Measurements from ENCODE around the gene KCNJ2. TPM values are rescaled to one million over a fixed set of nuclear protein-coding genes. Genes with fewer than 3 reads are reported as not detected.

KCNJ2 gene
- total RNA-seq, 1 donor from 2014 or later = not detected

DNA sequence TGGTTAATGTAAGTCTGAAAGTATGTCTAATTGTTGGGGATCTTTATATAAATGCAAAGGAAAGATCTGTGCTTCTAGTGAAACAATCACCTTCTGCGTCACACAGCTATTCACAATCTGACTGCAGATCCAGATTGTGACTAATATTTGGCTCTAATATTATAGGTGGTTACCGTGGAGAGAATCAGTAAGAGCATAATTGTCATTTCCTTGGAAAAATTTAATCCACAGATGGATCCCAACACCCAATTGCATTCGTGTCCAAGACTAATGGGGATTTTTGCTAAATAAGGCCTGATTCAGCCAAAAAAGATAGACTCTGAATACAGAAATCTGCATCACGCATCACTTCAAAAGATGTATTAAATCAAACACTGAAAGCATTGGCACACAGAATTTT, 2.7 kb upstream of the KCNJ2 start:
- Mint-ChIP-seq H3K4me3 (ENCODE audit: unreplicated experiment) (no peak overlapping the region), H3K9me3 (ENCODE audit: unreplicated experiment) (no peaks in the 10 kb centered on the region), H3K27ac (ENCODE audit: unreplicated experiment) (no peak overlapping the region), H3K36me3 (ENCODE audit: unreplicated experiment) (no peaks in the 10 kb centered on the region), H3K4me1 (ENCODE audit: unreplicated experiment) (peaks cover 20% of the 10 kb centered on the region), H3K27me3 (ENCODE audit: unreplicated experiment) (peaks cover 44% of the 10 kb centered on the region)
- TF ChIP-seq, protein P1, sequence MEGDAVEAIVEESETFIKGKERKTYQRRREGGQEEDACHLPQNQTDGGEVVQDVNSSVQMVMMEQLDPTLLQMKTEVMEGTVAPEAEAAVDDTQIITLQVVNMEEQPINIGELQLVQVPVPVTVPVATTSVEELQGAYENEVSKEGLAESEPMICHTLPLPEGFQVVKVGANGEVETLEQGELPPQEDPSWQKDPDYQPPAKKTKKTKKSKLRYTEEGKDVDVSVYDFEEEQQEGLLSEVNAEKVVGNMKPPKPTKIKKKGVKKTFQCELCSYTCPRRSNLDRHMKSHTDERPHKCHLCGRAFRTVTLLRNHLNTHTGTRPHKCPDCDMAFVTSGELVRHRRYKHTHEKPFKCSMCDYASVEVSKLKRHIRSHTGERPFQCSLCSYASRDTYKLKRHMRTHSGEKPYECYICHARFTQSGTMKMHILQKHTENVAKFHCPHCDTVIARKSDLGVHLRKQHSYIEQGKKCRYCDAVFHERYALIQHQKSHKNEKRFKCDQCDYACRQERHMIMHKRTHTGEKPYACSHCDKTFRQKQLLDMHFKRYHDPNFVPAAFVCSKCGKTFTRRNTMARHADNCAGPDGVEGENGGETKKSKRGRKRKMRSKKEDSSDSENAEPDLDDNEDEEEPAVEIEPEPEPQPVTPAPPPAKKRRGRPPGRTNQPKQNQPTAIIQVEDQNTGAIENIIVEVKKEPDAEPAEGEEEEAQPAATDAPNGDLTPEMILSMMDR (IDR thresholded peaks at IDR 0.05) = no peak
- DNase-seq (ENCODE audit: extremely low spot score, unreplicated experiment) = no peak

DNA sequence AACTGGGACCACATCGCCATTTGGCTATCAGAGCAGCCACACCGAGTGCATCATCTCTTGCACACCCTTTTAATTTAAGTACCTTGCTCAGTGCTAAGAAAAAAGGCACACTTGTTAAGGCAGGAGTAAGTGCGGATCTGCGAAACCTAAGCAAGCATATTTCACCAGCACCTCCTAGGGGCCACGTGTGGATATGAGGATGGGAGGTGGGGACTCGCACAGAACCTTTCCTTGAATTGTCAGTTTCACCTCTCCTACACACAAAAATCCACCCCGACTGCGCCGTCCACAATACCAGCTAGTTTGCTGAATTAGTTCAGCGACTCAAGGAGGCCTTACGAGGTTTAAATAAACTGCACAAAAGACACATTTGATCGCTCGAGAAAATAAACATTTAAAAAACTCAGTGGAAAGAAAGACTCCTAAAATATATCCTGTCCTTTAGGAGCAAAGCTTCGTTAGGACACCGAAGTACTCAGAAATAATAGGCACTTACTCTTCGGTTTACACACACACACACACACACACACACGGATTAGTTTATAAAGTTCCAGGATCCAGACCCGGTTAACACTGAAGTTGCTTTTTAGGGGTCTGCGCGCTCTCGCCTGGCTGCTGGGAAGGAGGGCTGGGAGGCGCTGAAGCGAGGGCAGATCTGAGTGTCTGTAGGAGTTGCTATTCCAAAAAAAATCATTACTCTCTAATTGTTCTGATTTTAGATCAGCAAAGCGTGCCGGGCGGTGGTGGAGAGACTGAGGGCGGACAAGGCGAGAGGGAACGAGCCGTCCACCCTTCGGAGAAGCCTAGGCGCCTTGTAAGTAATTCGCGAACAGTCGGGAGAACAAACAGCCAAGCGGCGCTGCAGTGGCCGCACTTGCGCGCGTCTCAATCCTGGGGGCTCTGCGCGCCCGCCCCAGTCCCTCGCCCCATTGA, 1.0 kb upstream of the KCNJ2 start:
- H3K4me1 Mint-ChIP-seq (ENCODE audit: unreplicated experiment) = peaks cover 28% of the 10 kb centered on the region
- no peaks in the 10 kb centered on the region for H3K36me3 Mint-ChIP-seq (ENCODE audit: unreplicated experiment)
- DNase-seq (ENCODE audit: extremely low spot score, unreplicated experiment) = no peak
- peak overlapping the region; percentile 79 for H3K4me3 Mint-ChIP-seq (ENCODE audit: unreplicated experiment)
- peaks cover 58% of the 10 kb centered on the region for H3K27me3 Mint-ChIP-seq (ENCODE audit: unreplicated experiment)
- H3K27ac Mint-ChIP-seq (ENCODE audit: unreplicated experiment) = peak overlapping the region; percentile 9
- H3K9me3 Mint-ChIP-seq (ENCODE audit: unreplicated experiment) = no peaks in the 10 kb centered on the region
- TF ChIP-seq, protein P1 (IDR thresholded peaks at IDR 0.05) = peak; percentile 69

DNA sequence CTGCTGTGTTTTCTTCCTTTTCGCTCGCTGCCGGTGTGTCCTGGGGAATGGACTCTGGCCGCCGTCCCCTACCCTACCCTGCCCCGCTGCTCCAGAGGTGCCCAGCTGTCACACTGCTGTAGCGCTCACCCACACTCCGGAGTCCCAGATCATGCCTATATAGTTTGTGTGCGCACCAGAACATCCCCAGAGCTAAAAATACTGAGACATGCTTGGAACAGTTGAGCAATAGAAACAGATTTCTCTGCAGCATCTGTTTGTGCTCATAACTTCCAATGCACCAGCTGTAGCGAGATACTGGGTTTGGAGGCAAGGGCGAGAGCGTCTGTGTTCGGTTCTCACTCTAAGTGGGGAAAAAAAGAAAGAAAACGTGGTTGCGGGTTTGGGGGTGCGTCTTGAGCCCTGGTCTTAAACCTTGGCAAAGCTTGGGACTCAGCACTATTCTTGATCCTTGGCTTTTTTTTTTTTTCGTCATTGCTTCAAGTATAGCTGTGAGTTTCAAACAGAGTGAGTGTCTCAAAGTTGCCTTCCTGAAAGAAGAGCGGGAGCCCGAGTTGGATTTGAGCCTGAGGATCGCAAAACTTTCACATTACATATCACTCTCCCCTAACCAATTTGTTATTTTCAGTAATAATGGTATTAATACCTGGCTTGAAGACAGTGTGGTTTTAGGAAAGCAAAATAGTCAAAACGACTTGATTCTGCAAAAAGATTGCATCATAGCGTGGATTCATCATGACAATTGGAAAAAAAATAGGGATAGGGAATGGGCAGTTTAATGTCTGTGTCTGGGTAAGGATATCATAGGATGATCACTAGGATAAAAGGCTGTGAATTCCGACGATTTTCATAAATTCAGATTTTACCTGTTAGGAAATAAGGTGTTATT, 621 bp downstream of the KCNJ2 start:
- no peak overlapping the region for H3K27ac Mint-ChIP-seq (ENCODE audit: unreplicated experiment)
- no peaks in the 10 kb centered on the region for H3K36me3 Mint-ChIP-seq (ENCODE audit: unreplicated experiment)
- peaks cover 60% of the 10 kb centered on the region for H3K27me3 Mint-ChIP-seq (ENCODE audit: unreplicated experiment)
- H3K4me3 Mint-ChIP-seq (ENCODE audit: unreplicated experiment) = peak overlapping the region; percentile 69
- H3K4me1 Mint-ChIP-seq (ENCODE audit: unreplicated experiment) = peaks cover 28% of the 10 kb centered on the region
- no peaks in the 10 kb centered on the region for H3K9me3 Mint-ChIP-seq (ENCODE audit: unreplicated experiment)
- DNase-seq (ENCODE audit: extremely low spot score, unreplicated experiment) = no peak
- TF ChIP-seq, protein P1 (IDR thresholded peaks at IDR 0.05) = no peak

DNA sequence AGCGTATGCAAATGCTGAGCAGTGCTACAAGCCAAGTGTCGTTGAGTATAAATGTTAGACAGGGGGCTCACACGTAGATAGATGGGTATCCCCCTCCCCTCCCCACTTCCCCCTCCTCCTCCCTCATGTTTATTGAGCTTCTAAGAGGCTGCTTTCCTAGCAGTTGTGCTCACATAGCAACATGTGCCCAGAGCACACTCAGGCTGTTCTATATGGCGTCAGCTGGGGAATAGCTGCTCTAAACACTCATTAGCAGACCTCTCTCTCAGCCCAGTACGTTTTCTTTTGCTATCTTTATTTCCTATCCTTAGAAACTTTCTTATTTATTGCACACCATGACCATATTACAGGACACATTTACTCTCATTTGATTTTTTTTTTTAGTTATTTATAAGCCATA, 1.8 kb downstream of the KCNJ2 start:
- Mint-ChIP-seq H3K9me3 (ENCODE audit: unreplicated experiment) (no peaks in the 10 kb centered on the region), H3K4me1 (ENCODE audit: unreplicated experiment) (peaks cover 28% of the 10 kb centered on the region)

More for the DNA sequence above, 1.8 kb downstream of the KCNJ2 start:
- TF ChIP-seq, protein P1 (IDR thresholded peaks at IDR 0.05) = no peak
- H3K4me3 Mint-ChIP-seq (ENCODE audit: unreplicated experiment) = no peak overlapping the region
- peaks cover 58% of the 10 kb centered on the region for H3K27me3 Mint-ChIP-seq (ENCODE audit: unreplicated experiment)
- H3K27ac Mint-ChIP-seq (ENCODE audit: unreplicated experiment) = no peak overlapping the region
- no peak for DNase-seq (ENCODE audit: extremely low spot score, unreplicated experiment)
- no peaks in the 10 kb centered on the region for H3K36me3 Mint-ChIP-seq (ENCODE audit: unreplicated experiment)
